ENCODE measurements around the gene FAM193A.

GRCh38 chr4:2742081-2742822 lies 205.8 kb downstream of the FAM193A start:
- no peak for TF ChIP-seq EP300 (IDR thresholded peaks at IDR 0.05; ENCODE audit: borderline replicate concordance)
- no peak for TF ChIP-seq REST (IDR thresholded peaks at IDR 0.05; ENCODE audit: low read depth)
- no peak for TF ChIP-seq TAF1 (IDR thresholded peaks at IDR 0.05; ENCODE audit: low read depth)
- no peak for TF ChIP-seq USF1 (IDR thresholded peaks at IDR 0.05)
- TF ChIP-seq MAX (IDR thresholded peaks at IDR 0.05) = no peak
- no peak for TF ChIP-seq CREB1 (IDR thresholded peaks at IDR 0.05; ENCODE audit: low read depth)

Measured in Ishikawa (cell line).